GM21717 (cell line): Measurements from ENCODE around the gene PLCB4.

ENCODE experiments used
- ATAC-seq: cut with Tn5 transposase; IDR thresholded peaks from one replicate; pipeline ENCODE4 v1.9.1; 2021; ENCODE audit warnings: mild to moderate bottlenecking, moderate library complexity; ENCODE audit not compliant: unreplicated experiment

The PLCB4 gene

GRCh38 chr20:9301129-9302090 is 232.5 kb downstream of the PLCB4 start:
- no peak for ATAC-seq

DNA sequence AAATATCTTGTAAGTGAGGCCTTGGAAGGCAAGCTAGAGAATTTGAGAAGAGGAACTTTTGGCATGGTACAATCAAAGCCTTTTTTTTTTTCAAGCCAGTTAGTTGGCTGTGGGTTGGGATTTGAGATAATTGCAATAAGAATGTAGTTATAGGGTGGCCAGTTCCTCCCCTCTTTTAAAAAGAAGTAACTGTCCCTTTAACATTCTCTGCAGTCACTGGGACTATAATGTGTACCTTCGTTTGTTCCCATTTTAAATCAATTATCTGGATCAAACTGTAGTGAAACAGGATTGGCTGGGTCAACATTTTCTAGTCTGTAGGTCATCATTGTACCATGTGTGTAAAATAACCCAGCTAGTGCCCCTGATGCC is 233.2 kb downstream of the PLCB4 start:
- no peak for ATAC-seq

- no peak for ATAC-seq
These were observed 237.6 kb downstream of the PLCB4 start for GRCh38 chr20:9306521-9306920.

GRCh38 chr20:9308056-9308455 is 239.2 kb downstream of the PLCB4 start:
- ATAC-seq: no peak

DNA sequence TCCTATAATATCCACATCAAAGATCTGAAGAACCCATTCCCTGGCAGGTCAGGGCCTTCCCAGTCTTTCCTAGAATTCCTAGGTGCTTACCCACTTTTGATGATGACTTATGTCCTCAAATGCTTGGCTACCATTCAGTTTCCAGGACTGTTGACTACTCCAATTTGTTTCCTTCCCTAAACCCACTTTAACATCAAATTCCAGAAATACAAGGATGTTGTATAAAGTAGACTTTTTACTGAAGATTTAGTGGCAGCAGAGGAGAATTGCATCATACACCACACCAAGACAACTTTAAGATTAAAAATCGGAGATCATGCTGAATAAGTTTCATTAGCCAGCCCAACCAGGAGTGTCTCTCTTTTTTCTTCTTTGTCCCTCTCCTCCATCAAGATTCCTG is 242.2 kb downstream of the PLCB4 start:
- no peak for ATAC-seq

GRCh38 chr20:9319687-9320384 is 250.9 kb downstream of the PLCB4 start:
- no peak for ATAC-seq

DNA sequence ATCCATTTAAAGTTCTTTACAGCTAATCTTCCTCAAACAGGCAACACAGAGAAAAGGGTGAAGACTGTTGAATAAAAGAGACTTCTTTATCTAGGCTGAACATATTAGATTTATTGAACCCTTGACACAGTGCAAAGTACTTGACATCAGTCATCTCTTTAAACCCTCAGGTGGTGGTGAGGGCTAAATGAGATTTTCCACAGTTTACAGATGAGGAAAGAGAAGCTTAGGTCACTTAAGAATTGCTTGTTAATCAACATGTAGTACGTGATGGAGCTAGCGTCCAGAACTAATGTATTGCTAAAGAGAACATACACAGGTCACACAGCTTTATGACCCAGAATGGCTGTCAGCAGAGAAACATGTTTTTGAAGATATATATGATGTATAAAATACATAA is 252.1 kb downstream of the PLCB4 start:
- no peak for ATAC-seq

DNA sequence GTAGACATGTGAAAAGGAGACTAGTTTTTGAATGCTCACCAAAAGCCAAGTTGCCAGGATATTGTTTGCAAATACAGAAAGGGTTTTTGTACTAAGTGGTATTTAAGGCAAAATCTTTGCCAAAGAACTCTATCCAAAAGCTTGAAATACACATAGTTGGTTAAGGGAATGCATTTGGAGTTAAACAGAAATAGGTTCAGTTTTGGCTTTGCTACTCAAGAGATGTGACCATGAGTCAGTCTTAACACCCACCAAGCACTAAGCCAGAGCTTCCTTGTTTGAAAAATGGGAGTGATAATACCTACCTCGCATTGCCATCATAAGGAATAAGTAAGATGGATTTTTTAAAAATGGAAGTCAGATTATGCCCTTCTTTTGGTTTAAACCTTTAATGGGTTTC is 253.8 kb downstream of the PLCB4 start:
- no peak for ATAC-seq

GRCh38 chr20:9323622-9324021 is 254.7 kb downstream of the PLCB4 start:
- ATAC-seq: no peak

DNA sequence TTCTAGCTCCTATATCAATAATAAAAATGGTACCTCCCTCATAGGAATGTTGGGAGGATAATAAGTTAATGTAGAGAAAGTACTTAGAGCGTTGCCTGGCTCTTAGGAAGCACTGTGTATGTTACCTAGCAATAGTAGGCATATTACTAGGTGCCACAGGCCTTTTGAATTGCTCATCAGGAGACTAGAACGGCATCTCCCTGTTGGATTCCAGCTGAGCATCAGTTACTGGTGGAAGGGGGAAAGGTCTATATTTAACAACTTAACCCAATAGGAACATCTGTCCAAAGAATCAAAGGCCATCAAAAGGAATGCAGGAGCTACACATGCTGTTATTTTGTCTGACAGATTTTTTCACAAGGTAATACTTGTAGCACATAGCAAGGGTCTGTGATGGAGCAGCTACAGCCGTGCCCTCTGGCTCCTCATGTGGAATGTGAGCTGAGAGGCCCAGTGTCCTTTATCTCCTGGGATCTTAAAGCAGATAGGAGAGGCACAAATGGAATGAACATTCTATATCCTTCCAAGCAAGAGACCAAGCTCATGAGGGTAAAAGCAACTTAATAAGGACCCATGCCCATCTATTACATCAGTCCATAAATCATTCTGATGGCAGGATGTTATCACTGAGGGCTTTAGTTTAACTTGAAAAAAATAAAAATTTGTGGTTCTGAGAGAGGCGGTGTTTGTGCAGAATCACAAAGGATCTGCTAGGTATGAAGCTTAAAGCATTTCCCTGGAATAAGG is 260.6 kb downstream of the PLCB4 start:
- no peak for ATAC-seq

DNA sequence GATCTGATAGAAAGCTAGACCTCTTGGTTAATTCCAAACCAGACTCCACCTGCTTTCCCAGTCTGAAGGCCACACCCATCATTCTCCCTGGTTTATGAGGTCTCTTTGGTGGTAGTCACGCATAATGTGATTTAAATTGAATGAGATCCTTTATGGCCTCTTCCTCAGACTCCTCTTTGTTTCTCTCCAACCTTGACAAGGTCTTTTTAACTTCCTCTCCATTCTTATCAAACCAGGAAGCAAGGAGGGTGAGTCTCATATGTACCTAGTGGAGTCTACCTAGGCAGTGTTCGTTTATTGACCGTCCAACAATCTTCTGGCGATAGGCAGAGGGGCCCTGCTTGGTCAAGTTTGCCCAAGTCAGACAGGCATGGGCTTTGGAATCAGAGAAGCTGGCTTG is 261.3 kb downstream of the PLCB4 start:
- no peak for ATAC-seq

DNA sequence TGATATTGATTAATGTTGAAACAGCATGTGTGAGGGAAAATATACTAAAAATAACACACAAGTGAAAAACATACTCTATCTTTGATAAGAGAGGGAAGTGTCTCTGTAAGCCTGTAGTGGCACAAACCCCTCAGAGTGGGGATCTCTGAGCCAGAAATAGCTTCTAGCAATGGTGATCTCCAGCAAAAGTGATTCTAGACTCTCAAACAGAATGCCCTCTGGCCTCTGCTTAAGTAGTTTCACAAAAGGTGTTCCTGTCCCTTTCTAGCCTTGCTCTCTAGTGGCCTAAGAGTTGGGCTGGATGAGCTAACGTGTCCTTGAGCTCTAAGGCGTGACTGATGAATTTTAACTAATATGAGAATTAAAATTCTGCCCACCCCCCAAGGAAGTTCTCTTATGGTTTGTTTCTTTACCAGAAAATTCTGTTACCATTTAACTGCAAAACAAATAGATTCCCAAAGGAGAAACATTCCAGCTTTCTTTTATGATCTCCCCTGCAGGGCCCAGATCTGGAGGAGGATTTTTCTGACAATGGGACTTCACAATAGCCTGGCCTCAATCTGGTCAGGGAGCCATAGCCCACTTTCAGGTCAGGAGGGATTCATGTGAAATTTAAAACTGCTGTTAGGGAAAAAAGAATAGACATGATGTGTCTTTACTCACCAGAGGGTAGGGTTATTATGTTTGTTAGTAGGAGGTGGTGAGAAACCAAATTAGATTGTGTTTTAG is 263.0 kb downstream of the PLCB4 start:
- ATAC-seq: no peak

- no peak for ATAC-seq
These were observed 264.0 kb downstream of the PLCB4 start for GRCh38 chr20:9332791-9333479.

DNA sequence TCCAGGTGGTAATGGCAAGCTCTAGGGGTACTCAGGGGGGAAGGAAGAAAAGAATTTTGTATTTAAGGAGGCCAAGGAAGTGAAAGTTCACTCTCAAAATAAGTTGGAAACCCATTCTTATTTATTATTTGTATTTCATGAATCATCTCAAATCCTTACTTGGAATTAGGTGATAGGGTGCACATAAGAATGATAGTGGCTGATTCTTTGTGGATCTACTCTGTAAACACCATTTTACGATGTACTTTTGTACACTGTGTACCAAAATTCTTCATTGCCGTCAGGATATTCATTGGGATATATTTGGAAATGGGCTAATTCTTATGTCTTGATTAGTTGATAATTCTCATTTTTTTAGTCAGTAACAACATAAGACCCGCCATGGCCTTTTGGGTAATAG is 266.0 kb downstream of the PLCB4 start:
- no peak for ATAC-seq

- no peak for ATAC-seq
These were observed 269.2 kb downstream of the PLCB4 start for GRCh38 chr20:9338101-9338500.

- ATAC-seq: no peak
These were observed 270.8 kb downstream of the PLCB4 start for GRCh38 chr20:9339708-9340107.

GRCh38 chr20:9342651-9343050 is 273.8 kb downstream of the PLCB4 start:
- ATAC-seq: no peak

DNA sequence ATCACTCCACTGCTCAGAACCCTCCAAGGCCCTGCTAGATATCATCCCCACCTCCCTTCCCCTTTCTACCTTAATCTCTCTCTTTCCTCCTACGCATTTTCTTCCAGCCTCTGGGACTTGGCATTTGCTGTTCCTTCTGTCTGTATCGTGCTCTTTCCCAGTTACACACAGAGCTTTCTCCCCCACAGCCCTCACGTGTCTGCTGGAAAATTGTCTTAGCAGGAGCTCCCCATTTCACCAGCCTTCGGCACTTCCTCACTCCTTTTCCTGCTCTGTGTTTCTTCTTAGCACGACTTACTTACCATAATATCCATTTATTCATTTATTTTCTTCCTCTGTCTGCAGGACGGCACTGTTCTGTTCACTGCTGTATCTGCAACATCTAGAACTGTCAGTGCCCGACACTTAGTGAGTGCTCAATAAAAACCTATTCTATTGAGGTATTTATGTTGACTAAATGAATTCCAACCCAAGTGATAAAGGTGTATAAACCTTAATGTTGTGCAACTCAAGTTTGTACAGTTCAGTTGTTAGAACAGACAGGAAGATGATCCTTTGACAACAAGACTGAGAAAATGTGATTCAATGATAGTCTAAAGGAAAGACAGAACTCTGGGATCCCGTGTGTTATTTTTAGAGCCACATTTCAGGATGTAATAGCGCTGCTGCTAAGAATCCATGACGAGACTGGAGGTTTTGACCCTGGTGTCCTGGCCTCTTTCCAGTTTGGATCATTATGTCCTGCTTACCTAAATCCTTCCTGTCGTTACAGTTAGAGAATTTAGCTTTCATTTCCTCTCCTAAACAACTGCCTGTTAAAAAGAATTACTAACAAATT is 275.4 kb downstream of the PLCB4 start:
- ATAC-seq: no peak

- ATAC-seq: no peak
These were observed 279.4 kb downstream of the PLCB4 start for GRCh38 chr20:9348316-9348715.
